Fibroblast of pulmonary artery (primary cell): ENCODE measurements around the gene ABHD18.
"Not testable (repeated sequence)": the region's sequence is repeated elsewhere in the genome, so short reads cannot be mapped to it uniquely, and the experiment has no call there.

Experiments
- DNase-seq: peaks from one replicate; pipeline ENCODE4 v3.0.0-alpha.2; 2010; ENCODE audit warnings: low read depth
- H3K4me3 ChIP-seq: replicated peaks from 2 replicates; pipeline ENCODE4 v1.5.1; 2011; ENCODE audit warnings: low read depth, mild to moderate bottlenecking, control low read depth, low read length, moderate library complexity
- CTCF ChIP-seq: IDR thresholded peaks from 2 replicates; pipeline ENCODE4 v1.5.1; 2011; ENCODE audit warnings: mild to moderate bottlenecking, control low read depth, low read length, inconsistent platforms; ENCODE audit errors: missing control alignments

ABHD18 gene

GRCh38 chr4:128060121-128060698, 95.0 kb downstream of the ABHD18 start:
- peak; percentile 8 for DNase-seq
- H3K4me3 ChIP-seq, result peak overlapping the region; percentile 82
- TF ChIP-seq CTCF, result no peak

- peak; percentile 97 for DNase-seq
- no peak for TF ChIP-seq CTCF
Observed at GRCh38 chr4:128060699-128061565, 95.7 kb downstream of the ABHD18 start, which contains the start of gene LARP1B. Gene LARP1B, plus strand, starts transcription at chr4:128061312. Its CDS starts 13,640 bp downstream, at chr4:128074952.

GRCh38 chr4:128061566-128062536, 96.6 kb downstream of the ABHD18 start:
- TF ChIP-seq CTCF, result peak; percentile 6
- peak overlapping the region; percentile 82 for H3K4me3 ChIP-seq
- DNase-seq, result peak; percentile 34

More at GRCh38 chr4:128060699-128061565, 95.7 kb downstream of the ABHD18 start, which contains the start of gene LARP1B:
- H3K4me3 ChIP-seq, result peak within 1 kb of the TSS; percentile 82

GRCh38 chr4:128066453-128066820, 101.2 kb downstream of the ABHD18 start:
- not testable (repeated sequence) for H3K4me3 ChIP-seq, DNase-seq

- peak; percentile 56 for DNase-seq
- peak; percentile 51 for TF ChIP-seq CTCF
- H3K4me3 ChIP-seq, result no peak overlapping the region
Observed at GRCh38 chr4:128068918-128069317, 103.7 kb downstream of the ABHD18 start.

- no peak overlapping the region for H3K4me3 ChIP-seq
- no peak for DNase-seq
- no peak for TF ChIP-seq CTCF
Observed at GRCh38 chr4:128076464-128076863, 111.3 kb downstream of the ABHD18 start.
